ENCODE measurements around the gene MRPS22.
A peak's percentile ranks its signal among the peaks of the same experiment; 100 is the strongest.

Gene MRPS22

DNA sequence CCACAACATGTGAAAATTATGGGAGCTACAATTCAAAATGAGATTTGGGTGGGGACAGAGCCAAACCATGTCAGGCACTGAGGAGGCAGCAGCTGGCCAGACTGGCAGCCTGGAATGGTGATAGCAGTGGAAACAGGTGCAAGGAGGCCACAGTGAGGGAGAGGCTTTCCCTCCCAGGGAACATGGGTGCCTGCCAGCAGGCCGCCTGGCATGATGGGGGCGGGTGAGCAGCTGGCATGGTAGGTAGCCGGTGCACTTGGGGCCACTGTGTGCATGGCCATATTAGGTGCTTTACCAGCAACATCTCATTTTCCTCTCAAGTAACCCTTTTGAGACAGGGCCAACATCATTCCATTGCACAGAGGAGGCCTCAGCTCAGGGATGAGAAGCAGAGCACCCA lies 18.3 kb upstream of the MRPS22 start:
- H3K4me3 ChIP-seq (ENCODE audit: low read depth, low read length), result no peak overlapping the region
- DNase-seq (ENCODE audit: low read depth), result no peak
- TF ChIP-seq, protein P1, sequence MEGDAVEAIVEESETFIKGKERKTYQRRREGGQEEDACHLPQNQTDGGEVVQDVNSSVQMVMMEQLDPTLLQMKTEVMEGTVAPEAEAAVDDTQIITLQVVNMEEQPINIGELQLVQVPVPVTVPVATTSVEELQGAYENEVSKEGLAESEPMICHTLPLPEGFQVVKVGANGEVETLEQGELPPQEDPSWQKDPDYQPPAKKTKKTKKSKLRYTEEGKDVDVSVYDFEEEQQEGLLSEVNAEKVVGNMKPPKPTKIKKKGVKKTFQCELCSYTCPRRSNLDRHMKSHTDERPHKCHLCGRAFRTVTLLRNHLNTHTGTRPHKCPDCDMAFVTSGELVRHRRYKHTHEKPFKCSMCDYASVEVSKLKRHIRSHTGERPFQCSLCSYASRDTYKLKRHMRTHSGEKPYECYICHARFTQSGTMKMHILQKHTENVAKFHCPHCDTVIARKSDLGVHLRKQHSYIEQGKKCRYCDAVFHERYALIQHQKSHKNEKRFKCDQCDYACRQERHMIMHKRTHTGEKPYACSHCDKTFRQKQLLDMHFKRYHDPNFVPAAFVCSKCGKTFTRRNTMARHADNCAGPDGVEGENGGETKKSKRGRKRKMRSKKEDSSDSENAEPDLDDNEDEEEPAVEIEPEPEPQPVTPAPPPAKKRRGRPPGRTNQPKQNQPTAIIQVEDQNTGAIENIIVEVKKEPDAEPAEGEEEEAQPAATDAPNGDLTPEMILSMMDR (IDR thresholded peaks at IDR 0.05; ENCODE audit: low read depth, low read length, missing control alignments), result no peak

DNA sequence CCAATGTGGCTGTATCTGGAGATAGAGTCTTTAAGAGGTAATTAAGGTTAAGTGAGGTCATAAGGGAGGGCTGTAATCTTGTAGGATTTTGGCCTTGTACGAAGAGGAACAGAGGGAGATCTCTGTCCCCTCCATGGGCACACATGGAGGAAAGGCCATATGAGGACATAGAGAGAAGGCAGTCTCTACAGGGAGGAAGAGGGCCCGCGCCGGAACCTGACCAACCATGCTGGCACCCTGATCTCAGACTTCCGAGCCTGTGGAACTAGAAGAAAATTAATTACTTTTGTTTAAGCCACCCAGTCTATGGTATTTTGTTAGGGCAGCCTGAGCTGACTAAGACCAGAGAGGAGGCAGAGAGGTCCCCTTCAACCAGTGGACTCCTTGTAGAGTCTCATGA lies 17.7 kb upstream of the MRPS22 start:
- TF ChIP-seq, protein P1 (IDR thresholded peaks at IDR 0.05; ENCODE audit: low read depth, low read length, missing control alignments), result no peak
- no peak overlapping the region for H3K4me3 ChIP-seq (ENCODE audit: low read depth, low read length)
- DNase-seq (ENCODE audit: low read depth), result no peak

DNA sequence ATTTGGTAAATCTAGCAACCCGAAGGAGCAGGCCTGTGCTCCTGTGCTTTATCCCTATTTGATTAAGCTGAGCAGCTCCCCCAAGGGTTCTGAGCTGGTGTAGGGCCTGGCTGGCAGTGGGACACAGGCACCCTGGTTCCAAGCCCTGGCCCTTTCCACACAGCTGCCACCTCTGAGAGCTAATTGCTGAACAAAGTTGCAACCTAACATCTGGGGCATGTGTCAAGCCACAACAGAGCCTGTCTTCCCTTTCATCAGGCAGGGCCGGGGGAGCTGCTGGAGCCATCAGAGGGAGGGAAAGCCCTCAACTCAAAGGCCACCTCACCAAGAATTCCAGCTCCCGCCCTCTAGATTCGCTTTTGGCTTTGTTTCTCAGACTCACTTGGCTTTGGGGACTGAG lies 17.1 kb upstream of the MRPS22 start:
- no peak for DNase-seq (ENCODE audit: low read depth)
- TF ChIP-seq, protein P1 (IDR thresholded peaks at IDR 0.05; ENCODE audit: low read depth, low read length, missing control alignments), result no peak
- no peak overlapping the region for H3K4me3 ChIP-seq (ENCODE audit: low read depth, low read length)

DNA sequence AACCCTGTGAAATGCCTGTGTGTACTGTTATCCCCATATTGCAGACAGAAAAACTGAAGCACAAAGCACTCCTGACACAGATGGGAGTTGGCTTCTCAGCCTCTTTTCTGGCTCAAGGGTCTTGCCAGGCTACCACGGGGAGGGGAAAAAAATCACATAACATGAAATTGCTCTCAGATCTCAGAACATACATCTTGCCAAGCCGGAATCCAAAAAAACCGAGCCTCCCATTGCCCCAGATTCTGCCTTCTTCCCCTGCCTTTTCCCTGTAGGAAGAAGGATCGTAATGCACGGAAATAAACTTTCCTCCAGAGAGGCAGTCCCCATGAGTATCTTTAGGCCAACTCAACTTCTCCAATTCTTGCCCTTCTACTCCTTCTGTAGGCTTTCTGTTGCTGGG lies 16.6 kb upstream of the MRPS22 start:
- H3K4me3 ChIP-seq (ENCODE audit: low read depth, low read length), result no peak overlapping the region
- no peak for DNase-seq (ENCODE audit: low read depth)
- TF ChIP-seq, protein P1 (IDR thresholded peaks at IDR 0.05; ENCODE audit: low read depth, low read length, missing control alignments), result no peak

DNA sequence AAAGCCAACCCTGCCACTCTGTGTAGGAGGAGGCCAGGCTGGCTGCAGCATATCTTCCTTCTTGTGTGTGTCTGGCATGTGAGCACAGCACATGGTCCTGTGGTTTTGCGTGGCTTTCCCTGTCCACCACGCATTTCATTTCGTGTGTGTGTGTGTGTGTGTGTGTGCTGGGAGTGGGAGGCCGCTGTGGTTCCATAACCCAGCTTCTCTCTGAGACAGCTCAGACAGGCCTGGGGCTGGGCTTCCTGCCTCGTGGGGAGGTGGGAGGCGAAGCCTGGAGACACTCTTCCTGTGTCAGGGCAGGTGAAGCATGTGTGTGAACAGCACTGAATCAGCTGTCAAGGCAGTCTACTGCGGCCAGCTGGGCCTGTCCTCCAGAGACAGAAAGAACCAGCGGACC lies 16.0 kb upstream of the MRPS22 start:
- no peak for DNase-seq (ENCODE audit: low read depth)
- TF ChIP-seq, protein P1 (IDR thresholded peaks at IDR 0.05; ENCODE audit: low read depth, low read length, missing control alignments), result no peak
- no peak overlapping the region for H3K4me3 ChIP-seq (ENCODE audit: low read depth, low read length)

DNA sequence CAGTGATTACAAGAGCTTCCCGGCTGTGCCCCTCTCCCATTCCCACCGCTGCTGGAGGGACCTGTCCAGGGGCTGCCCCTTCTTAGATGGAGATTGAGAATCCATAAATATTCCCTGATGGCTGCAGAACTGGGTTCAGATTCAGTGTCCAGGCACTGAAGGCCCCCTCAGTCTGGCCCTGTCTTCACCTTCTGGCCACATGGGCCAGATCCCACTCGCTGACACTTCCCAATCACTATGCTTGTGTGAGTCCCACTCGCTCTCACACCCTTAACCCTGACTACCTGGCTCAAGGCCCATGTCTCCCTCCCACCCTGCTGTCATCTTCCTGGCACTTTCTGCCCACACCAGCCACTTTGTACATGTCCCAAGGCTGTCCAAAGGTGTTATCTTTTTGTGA lies 15.5 kb upstream of the MRPS22 start:
- TF ChIP-seq, protein P1 (IDR thresholded peaks at IDR 0.05; ENCODE audit: low read depth, low read length, missing control alignments), result no peak
- no peak overlapping the region for H3K4me3 ChIP-seq (ENCODE audit: low read depth, low read length)
- no peak for DNase-seq (ENCODE audit: low read depth)

DNA sequence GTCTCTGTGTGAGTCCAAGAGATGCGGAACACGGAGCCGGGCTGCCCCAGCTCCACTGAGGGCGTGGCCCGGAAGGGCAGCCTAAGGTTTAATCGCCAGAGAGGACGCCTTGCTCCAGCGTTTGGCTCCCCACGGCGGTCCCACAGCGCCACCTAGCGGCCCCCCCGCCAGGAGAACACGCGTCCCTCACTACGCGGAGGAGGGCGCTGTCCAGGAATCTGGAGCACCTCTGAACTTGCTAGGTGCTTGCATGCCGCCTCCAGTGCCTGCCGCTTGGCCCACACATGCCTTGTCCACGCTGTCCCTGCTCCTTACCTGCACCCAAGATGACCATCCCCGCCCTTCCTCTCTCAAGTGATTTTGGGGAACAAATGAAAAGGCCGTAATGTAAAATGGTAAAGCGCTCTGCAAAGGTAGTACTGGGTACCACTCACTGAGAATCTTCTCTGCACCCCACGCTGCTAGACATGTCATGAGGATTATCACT lies 14.4 kb upstream of the MRPS22 start:
- DNase-seq (ENCODE audit: low read depth), result peak; percentile 16
- TF ChIP-seq, protein P1 (IDR thresholded peaks at IDR 0.05; ENCODE audit: low read depth, low read length, missing control alignments), result peak; percentile 97
- H3K4me3 ChIP-seq (ENCODE audit: low read depth, low read length), result no peak overlapping the region

Data from GM12864 (cell line).